Hepatocyte (in vitro differentiated cells): Measurements from ENCODE around the gene ZNF488. TPM values are rescaled to one million over a fixed set of nuclear protein-coding genes. Genes with fewer than 3 reads are reported as not detected.
A peak's percentile ranks its signal among the peaks of the same experiment; 100 is the strongest.

Experiments used
- DNase-seq: peaks from one replicate; pipeline ENCODE4 v3.0.0-alpha.2; 2016; ENCODE audit warnings: low spot score
- H2AFZ ChIP-seq: fragments of 200-600 bp; sonication (generic); 2 replicates; pipeline ENCODE4 v1.6.0; 2016; ENCODE audit warnings: antibody characterized with exemption, mild to moderate bottlenecking
- H3K27ac ChIP-seq: fragments of 200-600 bp; sonication (generic); 2 replicates; pipeline ENCODE4 v1.5.1; 2016; ENCODE audit warnings: mild to moderate bottlenecking
- H3K27me3 ChIP-seq: fragments of 200-600 bp; sonication (generic); 2 replicates; pipeline ENCODE4 v1.6.1; 2016
- H3K36me3 ChIP-seq: fragments of 200-600 bp; sonication (generic); replicated peaks from 2 replicates; pipeline ENCODE4 v1.5.1; 2016; ENCODE audit warnings: low read depth; ENCODE audit not compliant: insufficient read depth
- H3K4me1 ChIP-seq: fragments of 200-600 bp; sonication (generic); 2 replicates; pipeline ENCODE4 v1.5.1; 2016; ENCODE audit warnings: mild to moderate bottlenecking, moderate library complexity; ENCODE audit not compliant: insufficient read depth
- H3K4me2 ChIP-seq: fragments of 200-600 bp; sonication (generic); 2 replicates; pipeline ENCODE4 v1.6.0; 2016
- H3K4me3 ChIP-seq: fragments of 200-600 bp; sonication (generic); 2 replicates; pipeline ENCODE4 v1.5.1; 2016; ENCODE audit warnings: mild to moderate bottlenecking
- H3K79me2 ChIP-seq: fragments of 200-600 bp; sonication (generic); 2 replicates; pipeline ENCODE4 v1.6.0; 2017; ENCODE audit warnings: mild to moderate bottlenecking
- H3K9me2 ChIP-seq: fragments of 200-600 bp; sonication (generic); replicated peaks from 2 replicates; pipeline ENCODE4 v1.6.0; 2017; ENCODE audit warnings: mild to moderate bottlenecking; ENCODE audit not compliant: insufficient read depth
- H3K9me3 ChIP-seq: fragments of 200-600 bp; sonication (generic); 2 replicates; pipeline ENCODE4 v1.5.1; 2016; ENCODE audit warnings: low read depth, mild to moderate bottlenecking
- H4K20me1 ChIP-seq: fragments of 200-600 bp; sonication (generic); 2 replicates; pipeline ENCODE4 v1.6.0; 2016; ENCODE audit warnings: mild to moderate bottlenecking; ENCODE audit not compliant: insufficient read depth, poor library complexity, severe bottlenecking
- CTCF ChIP-seq: fragments of 200-600 bp; sonication (generic); IDR thresholded peaks from 2 replicates; pipeline ENCODE4 v1.5.1; 2016; ENCODE audit warnings: antibody characterized with exemption, mild to moderate bottlenecking; ENCODE audit not compliant: poor library complexity
- EZH2 ChIP-seq: fragments of 200-600 bp; sonication (generic); IDR thresholded peaks from 2 replicates; pipeline ENCODE4 v1.6.1; 2016; ENCODE audit warnings: antibody characterized with exemption, mild to moderate bottlenecking, borderline replicate concordance
- EZH2phosphoT487 ChIP-seq: fragments of 200-600 bp; sonication (generic); IDR thresholded peaks from one replicate; pipeline ENCODE4 v1.6.1; 2018; ENCODE audit warnings: antibody characterized with exemption, mild to moderate bottlenecking, low read depth, moderate library complexity; ENCODE audit not compliant: unreplicated experiment, severe bottlenecking
- WGBS: methylation state at CpG from one replicate; pipeline ENCODE4 v1.1.6; 2016; ENCODE audit warnings: low lambda C conversion rate; ENCODE audit errors: missing lambda C conversion rate; 5-methylcytosine and 5-hydroxymethylcytosine counted together
- polyA plus RNA-seq: library from polyadenylated mRNA; unstranded; fragments of >200 nt; fragmentation: Nextera tagmentation; extraction: Ambion mirVana; gene quantifications from 2 replicates; pipeline ENCODE4 v1.2.1, GENCODE V29; 2016
- total RNA-seq: library from RNA; depleted of rRNA; stranded (reverse); fragments of >200 nt; gene quantifications from 2 replicates; pipeline ENCODE4 v1.2.3, GENCODE V29; 2014

Gene ZNF488
- total and polyA plus RNA-seq, 2 experiments from 2014 or later, result 1.2 to 2.5 TPM

DNA sequence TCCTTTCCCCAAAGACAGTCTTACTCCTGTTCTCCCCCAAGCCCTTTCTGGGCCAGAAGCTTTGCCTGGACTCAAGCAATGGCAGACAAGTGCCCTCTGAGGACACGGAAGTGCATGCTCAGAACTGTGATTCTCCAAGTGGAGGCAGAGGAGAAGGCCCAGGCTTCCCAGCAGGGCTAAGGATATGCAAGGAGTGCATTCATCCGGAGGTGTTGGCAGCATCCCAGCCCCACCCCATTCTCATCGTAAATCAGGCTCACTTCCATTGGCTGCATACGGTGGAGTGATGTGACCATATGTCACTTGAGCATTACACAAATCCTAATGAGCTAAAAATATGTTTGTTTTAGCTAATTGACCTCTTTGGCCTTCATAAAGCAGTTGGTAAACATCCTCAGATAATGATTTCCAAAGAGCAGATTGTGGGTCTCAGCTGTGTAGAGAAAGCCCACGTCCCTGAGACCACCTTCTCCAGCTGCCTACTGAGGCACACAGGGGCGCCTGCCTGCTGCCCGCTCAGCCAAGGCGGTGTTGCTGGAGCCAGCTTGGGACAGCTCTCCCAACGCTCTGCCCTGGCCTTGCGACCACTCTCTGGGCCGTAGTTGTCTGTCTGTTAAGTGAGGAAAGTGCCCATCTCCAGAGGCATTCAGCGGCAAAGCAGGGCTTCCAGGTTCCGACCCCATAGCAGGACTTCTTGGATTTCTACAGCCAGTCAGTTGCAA, 37.4 kb downstream of the ZNF488 start:
- 75% methylated on average over 13 of the region's 13 CpGs for WGBS
- TF ChIP-seq EZH2 (no peak), EZH2phosphoT487 (no peak), CTCF (no peak)
- H3K9me2 ChIP-seq, result no peaks in the 10 kb centered on the region
- H3K4me1 ChIP-seq, result peaks cover 7% of the 10 kb centered on the region
- H3K4me2 ChIP-seq, result no peak overlapping the region
- H4K20me1 ChIP-seq, result no peaks in the 10 kb centered on the region
- H3K36me3 ChIP-seq, result no peaks in the 10 kb centered on the region
- H3K27ac ChIP-seq, result peak overlapping the region; percentile 61
- H3K79me2 ChIP-seq, result no peaks in the 10 kb centered on the region
- no peaks in the 10 kb centered on the region for H3K9me3 ChIP-seq
- DNase-seq, result peak; percentile 39
- H3K27me3 ChIP-seq, result no peaks in the 10 kb centered on the region
- H2AFZ ChIP-seq, result no peak overlapping the region
- no peak overlapping the region for H3K4me3 ChIP-seq

DNA sequence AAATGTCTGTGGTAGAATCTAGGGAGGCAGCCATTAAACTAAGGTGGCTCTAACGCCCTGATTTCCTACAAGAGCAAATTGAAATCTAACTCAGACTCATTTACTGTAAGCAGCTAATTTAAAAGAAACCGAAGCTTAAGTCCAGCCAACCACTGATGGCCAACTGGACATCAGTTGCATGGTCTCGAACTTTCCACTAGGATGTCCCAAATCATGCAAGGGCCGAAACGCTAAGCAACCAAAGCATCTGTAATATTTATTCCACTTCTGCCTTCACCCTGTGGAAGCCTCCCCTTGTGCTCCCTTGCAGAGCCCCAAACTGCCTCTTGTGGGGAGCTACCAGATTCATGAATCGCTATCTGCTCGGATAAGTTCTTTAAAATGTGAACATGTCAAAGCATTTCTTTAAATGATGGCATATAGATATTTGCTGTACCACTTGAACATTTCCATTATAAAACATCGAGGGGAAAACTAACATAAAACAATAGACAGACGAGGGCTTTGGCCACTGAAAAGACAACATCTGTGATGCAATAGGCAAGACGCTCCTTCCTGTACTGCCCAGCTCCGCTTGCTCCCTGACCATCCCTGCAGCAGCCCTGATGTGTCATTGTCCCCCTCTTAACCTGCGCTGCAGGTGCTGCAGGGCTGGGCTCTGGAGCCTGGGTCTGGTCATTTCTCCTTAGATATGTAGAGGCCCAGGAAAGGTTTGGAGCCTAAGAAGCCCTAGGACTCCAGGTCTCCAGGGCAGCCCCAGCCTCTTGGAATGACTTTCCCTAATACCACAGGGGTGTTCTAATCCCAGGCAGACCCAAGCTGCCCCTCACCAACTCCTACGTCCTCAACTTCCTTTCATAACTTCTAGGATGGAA, 38.9 kb downstream of the ZNF488 start:
- no peaks in the 10 kb centered on the region for H4K20me1 ChIP-seq
- no peaks in the 10 kb centered on the region for H3K36me3 ChIP-seq
- peaks cover 7% of the 10 kb centered on the region for H3K4me1 ChIP-seq
- no peak overlapping the region for H3K27ac ChIP-seq
- H3K27me3 ChIP-seq, result no peaks in the 10 kb centered on the region
- H2AFZ ChIP-seq, result no peak overlapping the region
- H3K9me2 ChIP-seq, result no peaks in the 10 kb centered on the region
- no peaks in the 10 kb centered on the region for H3K79me2 ChIP-seq
- whole genome bisulfite sequencing, result 92% methylated on average over 13 of the region's 13 CpGs
- TF ChIP-seq EZH2 (no peak), CTCF (no peak), EZH2phosphoT487 (no peak)
- H3K9me3 ChIP-seq, result no peaks in the 10 kb centered on the region
- no peak overlapping the region for H3K4me2 ChIP-seq
- no peak for DNase-seq
- no peak overlapping the region for H3K4me3 ChIP-seq

GRCh38 chr10:47340608-47341170, 43.4 kb downstream of the ZNF488 start:
- no peak overlapping the region for H2AFZ ChIP-seq
- peaks cover 6% of the 10 kb centered on the region for H3K4me1 ChIP-seq
- no peaks in the 10 kb centered on the region for H3K79me2 ChIP-seq
- H3K9me2 ChIP-seq, result no peaks in the 10 kb centered on the region
- DNase-seq, result peak; percentile 71
- H3K27ac ChIP-seq, result no peak overlapping the region
- H3K4me3 ChIP-seq, result no peak overlapping the region
- TF ChIP-seq EZH2phosphoT487, result no peak
- TF ChIP-seq CTCF, result peak; percentile 86
- no peaks in the 10 kb centered on the region for H4K20me1 ChIP-seq
- no peaks in the 10 kb centered on the region for H3K27me3 ChIP-seq
- H3K4me2 ChIP-seq, result no peak overlapping the region
- H3K9me3 ChIP-seq, result no peaks in the 10 kb centered on the region
- WGBS, result 72% methylated on average over 5 of the region's 5 CpGs
- no peaks in the 10 kb centered on the region for H3K36me3 ChIP-seq
